GM12878 (cell line): Measurements from ENCODE around the gene XPO1. TPM values are rescaled to one million over a fixed set of nuclear protein-coding genes. Genes with fewer than 3 reads are reported as not detected.

Experiments
- ATAC-seq: fragments of 200-7000 bp; cut with Tn5 transposase; 3 replicates; pipeline ENCODE4 v1.9.1; 2020; ENCODE audit warnings: mild to moderate bottlenecking, moderate library complexity
- BruUV-seq: library from RNA; stranded (reverse); fragments of 400-500 nt; replicated peaks from 2 replicates; lab custom pipeline; 2021; lab: Mats Ljungman, UMichigan
- CTCF ChIA-PET: fragments of 300-600 bp; sonication (Branson Sonifier 250); formaldehyde crosslinking; extraction: SDS; loops from one replicate; lab custom pipeline; 2021; ENCODE audit warnings: inconsistent platforms; lab: Yijun Ruan, JAX
- POLR2A ChIA-PET: fragments of 350-600 bp; formaldehyde crosslinking; extraction: SDS; loops from one replicate; lab custom pipeline; 2021; ENCODE audit warnings: inconsistent platforms; lab: Charles Lee
- RAD21 ChIA-PET: fragments of 300-600 bp; sonication (Branson Sonifier 250); formaldehyde crosslinking; loops from one replicate; lab custom pipeline; 2023; ENCODE audit warnings: antibody characterized with exemption; ENCODE audit not compliant: unreplicated experiment; lab: Charles Lee
- SMC1A ChIA-PET: fragments of 300-600 bp; sonication (Branson Sonifier 250); formaldehyde crosslinking; loops from one replicate; lab custom pipeline; 2023; ENCODE audit not compliant: unreplicated experiment, uncharacterized antibody; lab: Charles Lee
- DNase-seq: peaks from one replicate; pipeline ENCODE4 v3.0.0-alpha.2; 2011; ENCODE audit warnings: low read depth, low spot score
- FAIRE-seq: peaks from 3 replicates; lab custom pipeline; 2011; peaks lifted over from hg19 to GRCh38; lab: Jason Lieb, UNC
- H2AFZ ChIP-seq: 2 replicates; pipeline ENCODE4 v1.6.0; 2011; ENCODE audit warnings: low read depth, low read length, control low read depth; ENCODE audit not compliant: control insufficient read depth
- H3K27ac ChIP-seq: 2 replicates; pipeline ENCODE4 v1.5.1; 2011; ENCODE audit warnings: control low read depth; ENCODE audit not compliant: control insufficient read depth, insufficient read depth
- H3K27me3 ChIP-seq, 2 experiments: replicated peaks in 1 of 2; 2 replicates each; pipeline versions ENCODE4 v1.6.0 to v1.6.1; 2011; ENCODE audit warnings: low read length in 1 of 2; ENCODE audit not compliant: control insufficient read depth in 2 of 2, insufficient read depth in 2 of 2
- H3K36me3 ChIP-seq, 2 experiments: 2 replicates each; pipeline ENCODE4 v1.5.1; 2011; ENCODE audit warnings: low read length in 1 of 2; ENCODE audit not compliant: control insufficient read depth in 2 of 2, insufficient read depth in 2 of 2
- H3K4me1 ChIP-seq: 2 replicates; pipeline ENCODE4 v1.6.1; 2011; ENCODE audit warnings: mild to moderate bottlenecking, low read length, moderate library complexity, mixed read lengths; ENCODE audit not compliant: control insufficient read depth, insufficient read depth
- H3K4me2 ChIP-seq: 2 replicates; pipeline ENCODE4 v1.6.0; 2011; ENCODE audit warnings: control low read depth; ENCODE audit not compliant: control insufficient read depth, insufficient read depth
- H3K4me3 ChIP-seq: fragments of 200-600 bp; sonication (generic); 2 replicates; pipeline ENCODE4 v1.5.1; 2016
- H3K79me2 ChIP-seq: 2 replicates; pipeline ENCODE4 v1.6.0; 2011; ENCODE audit warnings: low read length; ENCODE audit not compliant: control insufficient read depth, insufficient read depth
- H3K9ac ChIP-seq: 2 replicates; pipeline ENCODE4 v1.8.0; 2011; ENCODE audit warnings: low read length, control low read depth, mixed read lengths; ENCODE audit not compliant: control insufficient read depth, insufficient read depth
- H3K9me3 ChIP-seq: replicated peaks from 3 replicates; pipeline ENCODE4 v1.5.1; 2011; ENCODE audit warnings: mild to moderate bottlenecking, low read length; ENCODE audit not compliant: control insufficient read depth, insufficient read depth
- H4K20me1 ChIP-seq: 2 replicates; pipeline ENCODE4 v1.6.0; 2011; ENCODE audit not compliant: control insufficient read depth, insufficient read depth
- IRF4 ChIP-seq: IDR thresholded peaks from 2 replicates; pipeline ENCODE4 v1.6.1; 2011; ENCODE audit warnings: low read depth, low read length
- NFYA ChIP-seq: IDR thresholded peaks from 2 replicates; pipeline ENCODE4 v1.6.1; 2011; ENCODE audit warnings: low read depth, mild to moderate bottlenecking, low read length, improper control_type of control experiment, borderline replicate concordance
- RELA ChIP-seq: fragments of 450-650 bp; IDR thresholded peaks from 2 replicates; pipeline ENCODE4 v1.8.0; 2014; ENCODE audit warnings: borderline replicate concordance; ENCODE audit not compliant: partially characterized antibody
- ZNF274 ChIP-seq: IDR thresholded peaks from one replicate; pipeline ENCODE4 v1.8.0; 2011; ENCODE audit not compliant: insufficient read length, insufficient read depth
- WGBS: methylation state at CpG from one replicate; pipeline ENCODE4 v1.1.6; 2016; ENCODE audit warnings: low lambda C conversion rate; ENCODE audit not compliant: insufficient replicate concordance, insufficient coverage; ENCODE audit errors: missing lambda C conversion rate; 5-methylcytosine and 5-hydroxymethylcytosine counted together
- in situ Hi-C: fragments of 300-500 bp; cut with MboI; formaldehyde crosslinking; loops from 9 replicates; pipeline ENCODE4 v1.14.3; 2018; ENCODE audit warnings: mixed read lengths
- intact Hi-C: fragments of 100-400 bp; cut with micrococcal nuclease; formaldehyde crosslinking; loops from one replicate; pipeline ENCODE4 v1.14.2; 2022; ENCODE audit not compliant: unreplicated experiment
- polyA plus RNA-seq, 11 experiments: library from polyadenylated mRNA; depleted of rRNA in 4 of 11; unstranded in 6 of 11; stranded (reverse) in 5 of 11; fragments of >200 nt; fragmentation: Nextera tagmentation in 4 of 11; fragmentation: Illumina TruSeq in 1 of 11; extraction: Ambion mirVana in 4 of 11; extraction: Trizol in 1 of 11; gene quantifications; 1 replicate in 1 of 11; 2 replicates in 10 of 11; pipeline versions ENCODE4 v1.2.1 to v1.2.3, GENCODE V29; 2011 to 2016; ENCODE audit warnings: inconsistent platforms in 2 of 11, missing spikeins in 2 of 11, low read depth in 1 of 11
- total RNA-seq, 4 experiments: library from RNA; depleted of rRNA in 3 of 4; stranded (reverse); fragments of >200 nt in 3 of 4; fragmentation: Illumina TruSeq in 1 of 4; extraction: Trizol in 1 of 4; gene quantifications; 2 replicates each; pipeline versions ENCODE4 v1.2.1 to v1.2.3, GENCODE V29; 2013 to 2021

The XPO1 gene
- total and polyA plus RNA-seq, 10 of the 15 experiments (the other 5 are each of a cell fraction or from before 2014, with no cell fraction given) = 57.3 to 216 (median 153) TPM

GRCh38 chr2:61520261-61520660 is 17.9 kb downstream of the XPO1 start (continued):
- no peak for TF ChIP-seq IRF4
- TF ChIP-seq ZNF274 = no peak
- no peak for TF ChIP-seq NFYA

GRCh38 chr2:61512768-61513398 is 25.3 kb downstream of the XPO1 start:
- RAD21 ChIA-PET = interaction anchor here (1.1 kb wide), 1 partner anchor 26 kb away, joined by 3 read pairs; no protein-coding TSS in a partner anchor
- Histone ChIP-seq H3K79me2 (peaks cover 51% of the 10 kb centered on the region), H3K4me3 (no peak overlapping the region), H2AFZ (no peak overlapping the region), H3K9ac (no peak overlapping the region), H4K20me1 (no peaks in the 10 kb centered on the region; the same call in 1 of the 2 replicates), H3K27me3 (no peaks in the 10 kb centered on the region)
- SMC1A ChIA-PET = interaction anchor here (0.9 to 1.3 kb wide), 3 partner anchors 13 to 146 kb away, joined by 3 to 4 read pairs (median 4); no protein-coding TSS in a partner anchor
- POLR2A ChIA-PET = interaction anchor here (1.2 kb wide), 1 partner anchor 25 kb away, joined by 4 read pairs; the partner anchor contains the start of gene XPO1
- no peak for ATAC-seq
- TF ChIP-seq RELA = no peak
- TF ChIP-seq, all 136 proteins: peak for 0
- intact Hi-C loops = no loop called here
- no peaks in the 10 kb centered on the region for H3K9me3 ChIP-seq
- DNase-seq = no peak
- 82% methylated on average over 12 of the region's 12 CpGs for WGBS
- no peak overlapping the region for H3K27ac ChIP-seq
- H3K36me3 ChIP-seq = peaks cover 18 to 33% of the 10 kb centered on the region in 2 experiments
- in situ Hi-C loops = no loop called here
- H3K4me1 ChIP-seq = no peaks in the 10 kb centered on the region
- no peak for FAIRE-seq
- BruUV-seq = no TSS peak
- no peak overlapping the region for H3K4me2 ChIP-seq
- CTCF ChIA-PET = no interaction called here
